HepG2 (cell line): ENCODE results near the gene DSC2. TPM values are rescaled to one million over a fixed set of nuclear protein-coding genes. Genes with fewer than 3 reads are reported as not detected.

Experiments used
- ATAC-seq: fragments of 200-7000 bp; cut with Tn5 transposase; 3 replicates; pipeline ENCODE4 v1.9.1; 2020; ENCODE audit warnings: mild to moderate bottlenecking, moderate library complexity
- BruUV-seq: library from RNA; stranded (reverse); fragments of 400-500 nt; replicated peaks from 2 replicates; lab custom pipeline; 2021; lab: Mats Ljungman, UMichigan
- CTCF ChIA-PET: fragments of 300-600 bp; formaldehyde crosslinking; extraction: SDS; loops from one replicate; lab custom pipeline; 2021; ENCODE audit warnings: low total read pairs, inconsistent platforms, low intra/inter-chr PET ratio; lab: Yijun Ruan, JAX
- POLR2A ChIA-PET: fragments of 350-600 bp; sonication (Branson Sonifier 250); formaldehyde crosslinking; loops from one replicate; lab custom pipeline; 2020; ENCODE audit warnings: antibody characterized with exemption, inconsistent platforms; lab: Yijun Ruan, JAX
- DNase-seq: peaks from one replicate; pipeline ENCODE4 v3.0.0-alpha.2; 2015; ENCODE audit warnings: low spot score
- FAIRE-seq: peaks from 3 replicates; lab custom pipeline; 2011; peaks lifted over from hg19 to GRCh38; lab: Jason Lieb, UNC
- H2AFZ ChIP-seq: one replicate; pipeline ENCODE4 v1.6.1; 2011; ENCODE audit warnings: low read length, inconsistent platforms
- H3K27ac ChIP-seq: fragments of 300-600 bp; 3 replicates; pipeline ENCODE4 v1.8.0; 2011; ENCODE audit warnings: mixed run types, mild to moderate bottlenecking, mixed read lengths, low read length, inconsistent platforms; ENCODE audit not compliant: insufficient read depth; ENCODE audit errors: extremely low read length
- H3K27me3 ChIP-seq, 2 experiments: fragments of 200-600 bp in 1 of 2; 2 replicates in 1 of 2; 3 replicates in 1 of 2; pipeline versions ENCODE4 v1.6.0 to v1.8.0; 2011; ENCODE audit warnings: low read length in 2 of 2, mild to moderate bottlenecking in 2 of 2, moderate library complexity in 2 of 2, inconsistent platforms in 1 of 2; ENCODE audit not compliant: insufficient read depth in 2 of 2, control insufficient read depth in 1 of 2
- H3K36me3 ChIP-seq, 2 experiments: fragments of 200-600 bp in 1 of 2; replicated peaks in 1 of 2; 2 replicates in 1 of 2; 3 replicates in 1 of 2; pipeline versions ENCODE4 v1.5.1 to v1.8.0; 2011; ENCODE audit warnings: low read length in 2 of 2, inconsistent platforms in 1 of 2; ENCODE audit not compliant: insufficient read depth in 2 of 2, control insufficient read depth in 1 of 2
- H3K4me1 ChIP-seq: 2 replicates; pipeline ENCODE4 v1.5.1; 2012; ENCODE audit warnings: low read length, inconsistent platforms; ENCODE audit not compliant: insufficient read depth
- H3K4me2 ChIP-seq: 2 replicates; pipeline ENCODE4 v1.6.0; 2011; ENCODE audit warnings: low read depth, low read length, inconsistent platforms
- H3K4me3 ChIP-seq, 3 experiments: fragments of 200-600 bp in 1 of 3; sonication (generic), shearing (Covaris generic) in 1 of 3; replicated peaks in 1 of 3; 2 replicates each; pipeline ENCODE4 v1.5.1; 2011 to 2016; ENCODE audit warnings: low read length in 3 of 3, inconsistent platforms in 2 of 3, low read depth in 2 of 3, mild to moderate bottlenecking in 2 of 3, control low read depth in 1 of 3, mixed read lengths in 1 of 3; ENCODE audit not compliant: insufficient read depth in 1 of 3
- H3K79me2 ChIP-seq: one replicate; pipeline ENCODE4 v1.6.1; 2011; ENCODE audit warnings: low read length, inconsistent platforms; ENCODE audit not compliant: insufficient read depth
- H3K9ac ChIP-seq: 2 replicates; pipeline ENCODE4 v1.6.0; 2011; ENCODE audit warnings: mild to moderate bottlenecking, low read depth, low read length, inconsistent platforms; ENCODE audit not compliant: insufficient read depth
- H3K9me3 ChIP-seq: 2 replicates; pipeline ENCODE4 v1.5.1; 2012; ENCODE audit warnings: mild to moderate bottlenecking, low read length
- H4K20me1 ChIP-seq: 2 replicates; pipeline ENCODE4 v1.6.0; 2011; ENCODE audit warnings: inconsistent platforms, mild to moderate bottlenecking, low read length, moderate library complexity; ENCODE audit not compliant: insufficient read depth
- ATRX ChIP-seq: sonication (generic); formaldehyde crosslinking; IDR thresholded peaks from 2 replicates; pipeline ENCODE4 v1.4.0; 2020; ENCODE audit warnings: missing genetic modification reagents, borderline replicate concordance
- GPBP1L1 ChIP-seq: sonication (generic); formaldehyde crosslinking; IDR thresholded peaks from 2 replicates; pipeline ENCODE4 v1.5.0; 2020; ENCODE audit warnings: mild to moderate bottlenecking, missing genetic modification reagents
- HES4 ChIP-seq: sonication (generic); formaldehyde crosslinking; IDR thresholded peaks from 2 replicates; pipeline ENCODE4 v1.9.0; 2021; ENCODE audit warnings: mild to moderate bottlenecking, missing genetic modification reagents, borderline replicate concordance
- HMG20B ChIP-seq: conservative IDR thresholded peaks from 2 replicates; pipeline ENCODE4 v1.6.1; 2016; ENCODE audit warnings: missing genetic modification reagents, missing compliant biosample characterization
- MAFF ChIP-seq: IDR thresholded peaks from 2 replicates; pipeline ENCODE4 v1.6.1; 2011; ENCODE audit warnings: low read depth, low read length, improper control_type of control experiment
- MAFK ChIP-seq, 2 experiments: IDR thresholded peaks in 1 of 2; conservative IDR thresholded peaks in 1 of 2; 2 replicates each; pipeline ENCODE4 v1.6.1; 2011; ENCODE audit warnings: improper control_type of control experiment in 2 of 2, low read length in 2 of 2
- SP140L ChIP-seq: sonication (generic); formaldehyde crosslinking; IDR thresholded peaks from 2 replicates; pipeline ENCODE4 v1.4.0; 2020; ENCODE audit warnings: missing genetic modification reagents, borderline replicate concordance
- ZBTB33 ChIP-seq: sonication (generic); formaldehyde crosslinking; IDR thresholded peaks from 2 replicates; pipeline ENCODE4 v1.4.0; 2020; ENCODE audit warnings: missing genetic modification reagents
- ZFX ChIP-seq: sonication (generic); formaldehyde crosslinking; IDR thresholded peaks from 2 replicates; pipeline ENCODE4 v1.4.0; 2020; ENCODE audit warnings: mild to moderate bottlenecking, low read depth, missing genetic modification reagents, moderate library complexity
- ZNF138 ChIP-seq: sonication (generic); formaldehyde crosslinking; IDR thresholded peaks from 2 replicates; pipeline ENCODE4 v1.5.0; 2020; ENCODE audit warnings: mild to moderate bottlenecking, low read depth, missing genetic modification reagents
- ZNF350 ChIP-seq: sonication (generic); formaldehyde crosslinking; IDR thresholded peaks from 2 replicates; pipeline ENCODE4 v1.4.0; 2020; ENCODE audit warnings: mild to moderate bottlenecking, low read depth, missing genetic modification reagents, borderline replicate concordance
- WGBS: methylation state at CpG from one replicate; pipeline ENCODE4 v1.1.6; 2017; ENCODE audit warnings: low lambda C conversion rate; 5-methylcytosine and 5-hydroxymethylcytosine counted together
- in situ Hi-C: cut with HindIII; loops from 2 replicates; pipeline ENCODE4 v1.10.0; 2017; ENCODE audit warnings: low pct_unique_long_range_greater_than_20kb; ENCODE audit not compliant: extremely low pct_ligation_motif_present
- intact Hi-C: fragments of 100-400 bp; cut with micrococcal nuclease; formaldehyde crosslinking; loops from one replicate; pipeline ENCODE4 v1.10.0; 2022; ENCODE audit not compliant: unreplicated experiment
- polyA plus RNA-seq, 8 experiments: library from polyadenylated mRNA; depleted of rRNA in 3 of 8; stranded (reverse) in 7 of 8; unstranded in 1 of 8; fragments of >200 nt; fragmentation: Illumina TruSeq in 4 of 8; extraction: Trizol in 4 of 8; gene quantifications; 2 replicates each; pipeline versions ENCODE4 v1.2.1 to v1.2.3, GENCODE V29; 2011 to 2016; ENCODE audit warnings: low read depth in 4 of 8, missing spikeins in 1 of 8, mixed read lengths in 1 of 8; ENCODE audit not compliant: insufficient read depth in 1 of 8
- total RNA-seq, 5 experiments: library from RNA; depleted of rRNA; stranded (reverse); fragments of >200 nt; fragmentation: Illumina TruSeq; extraction: Trizol; gene quantifications; 2 replicates each; pipeline ENCODE4 v1.2.3, GENCODE V29; 2016; ENCODE audit warnings: low read depth in 1 of 5

DSC2 gene
- total and polyA plus RNA-seq, 2 of the 13 experiments (the other 11 are each of a cell fraction or from before 2014, with no cell fraction given) = 7.2 to 24.9 TPM

DNA sequence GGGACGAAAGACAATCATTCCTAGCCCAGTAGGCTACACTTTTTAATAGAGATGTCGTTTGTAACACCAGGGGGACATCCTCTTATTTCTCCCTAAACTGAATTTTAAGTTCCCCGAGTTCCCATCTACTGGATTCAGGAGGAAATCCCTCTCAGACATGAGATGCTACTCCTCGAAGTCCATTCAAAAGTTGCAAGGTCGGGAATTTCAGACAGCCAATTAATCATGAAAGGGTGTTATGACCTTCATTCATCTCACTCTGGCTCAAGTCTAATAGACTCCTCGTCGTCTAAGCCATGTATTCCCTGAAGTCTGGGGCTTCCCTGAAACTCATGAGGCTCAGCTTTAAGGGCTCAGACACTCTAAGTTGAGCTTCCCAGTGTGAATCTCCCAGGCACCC, 58.5 kb downstream of the DSC2 start:
- no peak for DNase-seq
- Histone ChIP-seq H2AFZ (no peak overlapping the region), H3K4me3 (no peak overlapping the region), H3K4me1 (peaks cover 16% of the 10 kb centered on the region), H3K27ac (no peak overlapping the region), H3K9me3 (no peaks in the 10 kb centered on the region), H3K27me3 (peaks cover 0 to 15% of the 10 kb centered on the region in 2 experiments; a peak in 4 of 5 replicates), H3K36me3 (no peaks in the 10 kb centered on the region), H4K20me1 (no peaks in the 10 kb centered on the region)
- CTCF ChIA-PET = no interaction called here
- WGBS = 76% methylated on average over 7 of the region's 7 CpGs
- ATAC-seq = no peak
- POLR2A ChIA-PET = no interaction called here
- TF ChIP-seq SP140L = no peak
- peak; percentile 64 to 85 for TF ChIP-seq MAFK (conservative IDR thresholded peaks at IDR 0.05 in 1 of 2, IDR thresholded peaks at IDR 0.05 in 1 of 2; ENCODE audit: low read length in 2 of 2)
- peak; percentile 75 for TF ChIP-seq MAFF
- no peak for TF ChIP-seq ZNF350 (CRISPR knock-in tag)
- TF ChIP-seq, all 625 proteins: peak for 2
- H3K4me2 ChIP-seq = no peak overlapping the region
- no peak for FAIRE-seq
- no TSS peak for BruUV-seq
- in situ Hi-C loops (no loop called here), intact Hi-C loops (loop anchor here (10.0 kb wide), 1 partner anchor 61 kb away; the partner anchor contains the start of gene DSC2)
- no peak overlapping the region for H3K9ac ChIP-seq
- H3K79me2 ChIP-seq = no peaks in the 10 kb centered on the region

- Histone ChIP-seq H3K4me3 (peak within 1 kb of the TSS; percentile 43 to 73 (median 56)), H3K9me3 (no peaks in the 10 kb centered on the region), H3K4me2 (peak within 1 kb of the TSS; percentile 84), H4K20me1 (no peaks in the 10 kb centered on the region), H3K27ac (no peak within 1 kb of the TSS), H3K36me3 (no peaks in the 10 kb centered on the region), H2AFZ (no peak within 1 kb of the TSS), H3K9ac (peak within 1 kb of the TSS; percentile 27; the same call in 1 of the 2 replicates), H3K27me3 (peaks cover 0 to 15% of the 10 kb centered on the region in 2 experiments; a peak in 4 of 5 replicates), H3K79me2 (no peaks in the 10 kb centered on the region), H3K4me1 (peaks cover 16% of the 10 kb centered on the region)
- no TSS peak for BruUV-seq
- intact Hi-C loops = loop anchor here (10.0 kb wide), 1 partner anchor 62 kb away; the partner anchor contains the start of gene DSC2
- DNase-seq (no peak), ATAC-seq (peak; percentile 92), FAIRE-seq (no peak)
- in situ Hi-C loops = no loop called here
- POLR2A ChIA-PET = no interaction called here
- WGBS = 45% methylated on average over 8 of the region's 73 CpGs
- CTCF ChIA-PET = no interaction called here
- no peak for TF ChIP-seq HMG20B
- TF ChIP-seq ZNF138 = no peak
- TF ChIP-seq ZFX (CRISPR knock-in tag) = peak; percentile 32; the same call in 1 of the 2 replicates
- no peak for TF ChIP-seq GPBP1L1
- no peak for TF ChIP-seq ZBTB33 (CRISPR knock-in tag)
- no peak for TF ChIP-seq ATRX (CRISPR knock-in tag)
- no peak for TF ChIP-seq HES4
Measured at GRCh38 chr18:31042406-31043181, 59.6 kb downstream of the DSC2 start, which contains the start of gene DSC3. TSS of gene DSC3 (minus strand) at chr18:31042742. CDS start at chr18:31042660, 82 bp downstream.
